ENCODE data around the gene GAGE13. TPM values are rescaled to one million over a fixed set of nuclear protein-coding genes. Genes with fewer than 3 reads are reported as not detected.

The GAGE13 gene
- total RNA-seq = not detected in 2 replicates

GRCh38 chrX:49331282-49331681 lies at the start of gene GAGE13:
Gene GAGE13 (plus strand): TSS chrX:49331582. CDS start chrX:49332738, 1,156 bp downstream.

GRCh38 chrX:49303346-49303745 lies 28.0 kb upstream of the GAGE13 start, which contains the start of gene GAGE10:
Gene GAGE10 (plus strand): TSS chrX:49303646. CDS start chrX:49304860, 1,214 bp downstream.

GRCh38 chrX:49321737-49322136 lies 9.6 kb upstream of the GAGE13 start, which contains the start of gene GAGE12J:
Gene GAGE12J (plus strand): TSS chrX:49322037. CDS start chrX:49323194, 1,157 bp downstream.

Other genes starting within 250 kb of the GAGE13 start
- 23.1 and 25.0 TPM in 2 replicates for gene GPKOW, start 207.8 kb upstream of the GAGE13 start, total RNA-seq
- 0.40 and 3.4 TPM in 2 replicates for gene MAGIX, start 168.8 kb upstream of the GAGE13 start, total RNA-seq
- gene PLP2, start 159.7 kb upstream of the GAGE13 start, total RNA-seq = 59.4 and 80.9 TPM in 2 replicates
- 9.4 and 20.1 TPM in 2 replicates for gene PRICKLE3, start 145.2 kb upstream of the GAGE13 start, total RNA-seq
- gene SYP, start 131.4 kb upstream of the GAGE13 start, total RNA-seq = 0.13 TPM in 1 of 2 replicates, not detected in the other
- gene CACNA1F, start 98.2 kb upstream of the GAGE13 start, total RNA-seq = not detected in 2 replicates
- gene CCDC22, start 96.1 kb upstream of the GAGE13 start, total RNA-seq = 13.0 and 17.3 TPM in 2 replicates
- 0.39 TPM in 1 of 2 replicates, not detected in the other for gene FOXP3, start 66.9 kb upstream of the GAGE13 start, total RNA-seq
- 1.9 and 2.5 TPM in 2 replicates for gene PPP1R3F, start 61.8 kb upstream of the GAGE13 start, total RNA-seq
- not detected in 2 replicates for gene GAGE10, start 27.9 kb upstream of the GAGE13 start, total RNA-seq
- not detected in 2 replicates for gene GAGE12J, start 9.5 kb upstream of the GAGE13 start, total RNA-seq
- gene GAGE12C, start 200.6 kb downstream of the GAGE13 start, total RNA-seq = not detected in 2 replicates
- gene GAGE12D, start 210.2 kb downstream of the GAGE13 start, total RNA-seq = not detected in 2 replicates
- not detected in 2 replicates for gene GAGE12E, start 219.7 kb downstream of the GAGE13 start, total RNA-seq
- not detected in 2 replicates for gene GAGE12F, start 229.3 kb downstream of the GAGE13 start, total RNA-seq
- not detected in 2 replicates for gene GAGE12G, start 238.8 kb downstream of the GAGE13 start, total RNA-seq
- gene GAGE12H, start 248.4 kb downstream of the GAGE13 start, total RNA-seq = not detected in 2 replicates

Measured in epithelial cell of alveolus of lung (primary cell).